Spinal cord (tissue), 10 donors: ENCODE results near the gene PRRT1. TPM values are rescaled to one million over a fixed set of nuclear protein-coding genes. Genes with fewer than 3 reads are reported as not detected.

Experiments used
- DNase-seq, 6 donors: peaks; one replicate each; pipeline versions ENCODE4 v3.0.0 to v3.0.0-alpha.2; 2013 to 2015; ENCODE audit warnings: low spot score in 6 of 6, low read depth in 4 of 6
- H3K27ac ChIP-seq: one replicate; pipeline ENCODE4 v1.5.1; 2013; ENCODE audit warnings: low read depth, low read length, control low read depth
- H3K27me3 ChIP-seq: one replicate; pipeline ENCODE4 v1.6.1; 2013; ENCODE audit warnings: low read length; ENCODE audit not compliant: control insufficient read depth, insufficient read depth
- H3K36me3 ChIP-seq: one replicate; pipeline ENCODE4 v1.6.1; 2013; ENCODE audit warnings: low read length; ENCODE audit not compliant: control insufficient read depth, insufficient read depth
- H3K4me1 ChIP-seq: one replicate; pipeline ENCODE4 v1.6.1; 2013; ENCODE audit warnings: low read length; ENCODE audit not compliant: control insufficient read depth, insufficient read depth
- H3K4me3 ChIP-seq: one replicate; pipeline ENCODE4 v1.5.1; 2013; ENCODE audit warnings: low read depth, low read length, control low read depth
- H3K9me3 ChIP-seq: one replicate; pipeline ENCODE4 v1.6.1; 2013; ENCODE audit warnings: low read length; ENCODE audit not compliant: control insufficient read depth, insufficient read depth
- WGBS: methylation state at CpG from one replicate; pipeline ENCODE4 v1.1.5; 2013; ENCODE audit warnings: missing lambda C conversion rate; ENCODE audit not compliant: insufficient coverage; 5-methylcytosine and 5-hydroxymethylcytosine counted together
- polyA plus RNA-seq, 2 donors: library from polyadenylated mRNA; unstranded; fragments of 120-200 nt; gene quantifications; one replicate each; pipeline ENCODE4 v1.2.1, GENCODE V29; 2013; ENCODE audit not compliant: insufficient read length in 2 of 2
- total RNA-seq, 2 donors: library from RNA; depleted of rRNA in 1 of 2; stranded (reverse); fragments of 120-200 nt in 1 of 2; fragments of >200 nt in 1 of 2; gene quantifications; one replicate each; pipeline versions ENCODE4 v1.2.3 to v1.2.4, GENCODE V29; 2013 to 2014
- donor health status: healthy.

Gene PRRT1
- total and polyA plus RNA-seq, 4 donors, result 0.83 to 17.7 (median 8.2) TPM

DNA sequence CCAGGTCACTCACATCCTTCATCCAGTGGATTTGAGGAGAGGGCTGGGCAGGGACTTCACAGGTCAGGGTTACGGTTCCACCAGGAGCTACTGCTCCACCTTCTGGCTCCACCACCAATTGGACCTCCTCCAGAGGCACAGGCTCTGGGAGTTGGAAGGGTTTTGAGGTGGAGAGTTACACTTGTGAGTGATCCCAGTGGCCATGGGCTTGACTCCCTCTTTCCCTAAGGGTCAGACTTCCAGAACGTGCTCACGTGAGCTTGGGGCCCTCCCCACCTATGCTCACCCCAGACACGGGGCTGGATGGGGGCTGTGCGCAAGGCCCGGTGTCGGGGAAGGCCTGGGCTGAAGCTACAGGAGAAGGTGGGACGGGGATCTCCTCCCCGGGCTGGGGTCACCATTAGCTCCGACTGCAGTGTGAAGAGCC, 30.8 kb upstream of the PRRT1 start:
- 87% methylated on average over 7 of the region's 10 CpGs for WGBS
- Histone ChIP-seq H3K4me1 (peaks cover 21% of the 10 kb centered on the region), H3K36me3 (peaks cover 57% of the 10 kb centered on the region), H3K9me3 (no peaks in the 10 kb centered on the region), H3K27me3 (no peaks in the 10 kb centered on the region), H3K4me3 (no peak overlapping the region), H3K27ac (no peak overlapping the region)
- no peak for DNase-seq

DNA sequence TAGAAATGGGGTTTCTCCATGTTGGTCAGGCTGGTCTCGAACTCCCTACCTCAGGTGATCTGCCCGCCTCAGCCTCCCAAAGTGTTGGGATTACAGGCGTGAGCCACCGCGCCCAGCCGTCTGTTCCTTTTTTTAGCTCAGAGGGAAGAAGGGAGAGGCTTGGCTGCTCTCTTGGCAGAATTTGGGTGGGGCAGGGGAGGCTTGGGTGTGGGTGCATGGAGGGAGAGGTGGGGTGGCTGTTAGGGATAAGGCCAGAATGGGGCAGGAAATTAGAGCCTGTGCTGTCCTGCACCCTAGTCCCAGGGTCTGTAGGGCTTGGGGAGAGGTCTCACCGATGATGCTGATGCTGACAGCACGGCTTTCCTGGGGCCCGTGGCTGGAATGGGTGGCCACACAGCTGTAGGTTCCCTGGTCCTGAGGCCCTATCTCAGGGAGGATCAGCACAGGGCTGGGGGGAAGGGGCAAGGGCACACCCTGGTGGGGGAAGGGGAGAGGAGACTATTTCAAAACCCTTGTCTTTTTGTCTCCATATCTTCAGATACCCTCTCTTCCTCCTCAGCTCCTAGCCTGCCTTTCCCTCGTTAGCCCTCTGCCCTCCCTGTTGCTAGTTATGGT, 30.3 kb upstream of the PRRT1 start:
- Histone ChIP-seq H3K27ac (no peak overlapping the region), H3K27me3 (no peaks in the 10 kb centered on the region), H3K9me3 (no peaks in the 10 kb centered on the region), H3K4me3 (no peak overlapping the region), H3K4me1 (peaks cover 26% of the 10 kb centered on the region), H3K36me3 (peaks cover 52% of the 10 kb centered on the region)
- DNase-seq, result no peak
- WGBS, result 91% methylated on average over 8 of the region's 10 CpGs

DNA sequence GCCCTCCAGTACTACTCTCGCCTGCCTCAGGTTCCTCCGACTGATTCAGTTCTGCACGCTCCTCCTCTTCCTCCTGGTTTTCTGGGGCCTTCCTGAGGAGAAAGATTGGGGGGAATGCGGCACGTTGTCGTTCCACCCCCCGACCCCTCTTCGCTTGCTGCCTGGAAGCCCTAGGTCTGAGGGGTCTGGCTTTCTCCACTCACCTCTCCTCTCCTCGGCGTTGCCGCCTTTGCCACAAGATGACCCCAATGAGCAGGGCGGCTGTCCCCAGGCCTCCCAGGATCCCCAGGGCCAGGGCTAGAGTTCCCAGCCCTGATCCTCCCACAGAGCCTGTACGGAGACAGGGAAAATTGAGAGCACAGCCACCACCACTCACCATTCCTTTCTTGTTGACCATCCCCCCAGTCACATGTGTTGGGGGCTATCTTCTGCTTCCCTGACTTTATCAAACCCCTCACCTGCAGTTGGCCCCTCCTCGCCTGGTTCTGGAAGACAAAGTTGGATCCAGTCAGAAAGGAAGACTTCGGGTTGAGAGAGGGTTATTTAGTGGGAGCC, 29.5 kb upstream of the PRRT1 start:
- Histone ChIP-seq H3K9me3 (no peaks in the 10 kb centered on the region), H3K36me3 (peaks cover 45% of the 10 kb centered on the region), H3K4me3 (no peak overlapping the region), H3K27ac (no peak overlapping the region), H3K27me3 (no peaks in the 10 kb centered on the region), H3K4me1 (peaks cover 24% of the 10 kb centered on the region)
- WGBS, result 87% methylated on average over 13 of the region's 15 CpGs
- DNase-seq, result no peak

DNA sequence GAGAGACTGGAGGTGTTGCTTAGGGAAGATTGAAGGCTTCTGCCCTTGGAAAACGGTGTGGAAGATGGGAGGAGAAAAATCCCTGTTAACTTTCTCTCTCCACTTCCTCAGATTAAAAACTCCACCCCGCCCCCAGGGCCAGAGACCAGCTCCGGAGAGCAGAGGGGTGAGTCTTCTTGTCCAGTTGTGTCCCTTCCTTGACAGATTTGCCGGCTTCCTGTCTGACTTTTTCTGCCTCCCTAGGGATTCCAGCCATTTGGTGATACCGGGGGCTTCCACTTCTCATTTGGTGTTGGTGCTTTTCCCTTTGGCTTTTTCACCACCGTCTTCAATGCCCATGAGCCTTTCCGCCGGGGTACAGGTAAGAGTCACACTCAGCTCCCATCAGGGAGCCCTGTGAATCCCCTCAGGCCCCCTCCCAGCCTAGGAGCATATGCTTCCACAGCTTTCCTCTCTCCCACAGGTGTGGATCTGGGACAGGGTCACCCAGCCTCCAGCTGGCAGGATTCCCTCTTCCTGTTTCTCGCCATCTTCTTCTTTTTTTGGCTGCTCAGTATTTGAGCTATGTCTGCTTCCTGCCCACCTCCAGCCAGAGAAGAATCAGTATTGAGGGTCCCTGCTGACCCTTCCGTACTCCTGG, 28.1 kb upstream of the PRRT1 start:
- Histone ChIP-seq H3K36me3 (peaks cover 41% of the 10 kb centered on the region), H3K4me1 (peaks cover 27% of the 10 kb centered on the region), H3K4me3 (no peak overlapping the region), H3K27me3 (no peaks in the 10 kb centered on the region), H3K9me3 (no peaks in the 10 kb centered on the region), H3K27ac (no peak overlapping the region)
- no peak for DNase-seq
- 94% methylated on average over 7 of the region's 10 CpGs for WGBS

DNA sequence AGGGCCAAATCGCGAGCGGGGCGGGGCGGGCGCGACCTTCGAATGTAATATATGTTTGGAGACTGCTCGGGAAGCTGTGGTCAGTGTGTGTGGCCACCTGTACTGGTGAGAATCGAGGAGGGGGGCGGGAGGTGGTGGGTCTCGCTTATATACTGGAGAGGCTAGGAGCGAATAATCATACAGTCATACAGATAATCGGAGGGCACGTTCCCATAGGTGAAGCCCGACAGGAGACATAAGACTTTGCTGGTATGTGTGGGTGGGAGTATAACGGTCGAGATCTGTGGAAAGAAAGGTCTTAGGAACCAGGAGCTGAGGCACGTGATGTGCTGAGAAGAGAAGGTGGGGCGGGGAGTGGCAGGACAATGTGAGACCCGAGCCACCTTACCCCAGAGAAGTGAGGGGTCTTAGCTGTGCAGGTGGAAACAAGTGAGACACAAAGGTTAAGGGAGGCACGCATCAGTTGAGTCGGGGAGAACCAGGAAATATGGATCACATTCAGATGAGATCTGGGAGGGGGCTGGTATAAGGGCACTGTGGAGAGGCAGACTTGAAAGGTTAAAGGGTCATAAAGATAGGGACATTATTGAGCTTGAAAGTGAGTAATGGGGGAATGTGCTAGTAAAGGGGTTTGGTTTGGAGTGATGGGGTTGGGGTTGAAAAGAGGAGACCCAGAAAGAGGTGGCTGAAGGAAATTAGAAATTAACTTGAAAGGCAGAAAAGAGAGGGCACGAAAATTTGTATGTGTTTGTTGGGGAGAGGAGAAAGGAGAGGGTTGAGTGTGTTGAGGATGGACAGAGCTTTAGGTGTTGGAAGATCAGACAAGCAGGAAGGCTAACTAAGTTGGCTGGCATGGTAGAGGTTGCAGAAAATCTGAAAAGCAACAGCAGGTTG, 27.1 kb upstream of the PRRT1 start:
- WGBS, result 5% methylated on average over 15 of the region's 24 CpGs
- Histone ChIP-seq H3K4me3 (peak overlapping the region; percentile 98), H3K4me1 (peaks cover 27% of the 10 kb centered on the region), H3K36me3 (peaks cover 35% of the 10 kb centered on the region), H3K27me3 (no peaks in the 10 kb centered on the region), H3K9me3 (no peaks in the 10 kb centered on the region), H3K27ac (peak overlapping the region; percentile 100)
- DNase-seq, result no peak

DNA sequence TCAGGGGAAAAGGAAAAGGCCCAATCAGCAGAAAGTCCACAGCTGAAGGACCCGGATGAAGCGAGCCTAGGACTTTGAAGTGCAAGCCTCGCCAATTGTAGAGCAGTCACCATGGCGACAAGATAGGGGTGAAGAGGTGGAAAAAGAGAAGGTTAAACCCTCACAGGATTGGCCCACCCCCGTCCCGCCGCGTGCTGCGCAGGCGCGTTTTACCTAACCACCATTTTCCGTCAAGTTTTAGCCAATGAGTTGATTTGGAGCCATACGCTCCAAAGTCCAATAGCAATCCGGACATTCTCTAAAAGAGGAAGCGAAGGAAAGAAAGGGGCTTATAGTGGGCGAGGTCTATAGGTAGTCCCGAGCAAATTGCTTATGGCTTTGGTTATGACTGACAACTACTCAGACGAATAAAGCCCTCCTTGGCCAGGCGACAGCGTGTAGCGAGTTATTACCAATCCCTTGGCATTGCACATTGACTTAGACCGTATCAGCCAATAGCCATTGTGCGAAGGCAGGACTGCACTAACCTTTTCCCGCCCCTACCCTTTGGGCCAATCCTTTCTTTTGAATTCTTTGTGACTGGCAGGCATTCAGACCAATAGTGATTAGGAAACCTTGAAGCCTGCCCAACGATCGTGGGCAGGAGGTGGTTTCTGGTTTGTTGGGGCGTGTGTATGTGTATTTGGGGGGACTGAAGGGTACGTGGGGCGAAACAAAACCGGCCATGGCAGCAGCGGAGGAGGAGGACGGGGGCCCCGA, 26.2 kb upstream of the PRRT1 start, which contains the start of gene RNF5:
TSS of gene RNF5 (plus strand) at position 618 of the 759 bp plus-strand sequence. CDS start at position 725, 107 bp downstream.
- Histone ChIP-seq H3K27me3 (no peaks in the 10 kb centered on the region), H3K36me3 (peaks cover 27% of the 10 kb centered on the region), H3K27ac (peak within 1 kb of the TSS; percentile 100), H3K4me3 (peak within 1 kb of the TSS; percentile 98), H3K9me3 (no peaks in the 10 kb centered on the region), H3K4me1 (peaks cover 27% of the 10 kb centered on the region)
- WGBS, result 1% methylated on average over 20 of the region's 33 CpGs
- peak; percentile 99 to 100 (median 100) for DNase-seq

DNA sequence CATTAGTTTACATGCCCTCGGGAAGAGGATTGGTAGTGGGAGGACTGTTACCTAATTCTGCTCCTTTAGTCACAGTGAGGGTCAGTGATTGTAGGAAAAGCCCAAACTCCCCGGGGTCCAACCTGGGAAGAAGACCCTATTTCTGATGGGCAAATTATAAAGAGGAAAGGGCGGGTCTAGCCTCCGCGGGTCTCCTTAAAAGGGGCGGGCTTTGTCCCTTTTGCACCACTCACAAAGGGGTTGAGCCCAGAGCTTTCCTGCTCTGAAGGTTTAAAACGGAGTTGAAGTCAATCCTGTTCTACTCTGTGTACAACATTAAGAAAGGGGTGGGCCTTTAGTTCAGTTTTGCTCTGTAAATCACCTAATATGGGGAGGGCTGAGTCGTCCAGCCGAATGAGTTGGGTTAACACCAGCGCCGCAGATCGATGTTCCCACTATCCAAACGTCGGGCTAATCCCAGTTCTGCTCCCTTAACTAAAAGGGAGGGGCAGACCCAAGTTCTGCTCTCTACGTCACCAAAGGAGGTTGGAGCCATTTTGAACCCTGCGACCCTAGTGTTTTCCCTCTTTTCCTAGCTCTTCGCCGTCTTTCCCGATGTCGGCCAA, 25.5 kb upstream of the PRRT1 start:
- Histone ChIP-seq H3K4me1 (peaks cover 27% of the 10 kb centered on the region), H3K9me3 (no peaks in the 10 kb centered on the region), H3K36me3 (peaks cover 20% of the 10 kb centered on the region), H3K27me3 (no peaks in the 10 kb centered on the region), H3K27ac (peak overlapping the region; percentile 100), H3K4me3 (peak overlapping the region; percentile 98)
- 1% methylated on average over 20 of the region's 20 CpGs for WGBS
- no peak for DNase-seq

DNA sequence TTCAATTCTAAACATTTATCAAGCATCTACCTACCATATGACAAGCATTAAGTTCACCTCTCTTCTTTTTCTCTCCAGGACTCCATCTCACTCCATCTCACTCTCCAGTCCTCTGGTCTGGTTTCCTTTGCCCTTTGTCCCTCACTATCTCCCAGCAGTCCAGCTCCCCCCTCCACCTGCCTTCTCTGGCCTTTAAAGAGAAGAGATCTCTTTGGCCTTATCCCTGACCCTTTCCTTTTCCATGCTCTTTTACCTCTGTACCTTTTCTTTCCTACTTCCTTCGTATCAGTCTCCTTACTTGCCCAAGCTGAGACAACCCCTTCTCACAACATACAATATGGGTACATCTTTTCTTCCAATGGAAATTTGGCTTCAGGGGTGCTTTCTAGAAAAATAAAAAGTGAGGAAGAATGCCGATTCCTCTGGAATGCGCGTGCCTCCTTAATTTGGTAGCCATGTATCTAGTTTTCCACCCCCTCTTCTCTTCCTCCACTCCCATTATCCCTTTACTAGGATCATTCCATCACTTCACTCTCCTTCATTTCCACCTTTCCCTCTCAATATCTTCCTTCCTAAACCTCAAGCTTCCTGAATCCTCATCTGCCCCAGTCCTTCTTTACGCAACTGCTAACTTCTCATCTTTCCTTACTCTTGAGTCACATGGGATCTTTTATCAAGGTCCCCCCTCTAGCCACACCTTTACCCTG, 24.9 kb upstream of the PRRT1 start:
- WGBS, result 0% methylated on average over 1 of the region's 5 CpGs
- peaks cover 13% of the 10 kb centered on the region for H3K36me3 ChIP-seq
- peaks cover 23% of the 10 kb centered on the region for H3K4me1 ChIP-seq

More for the DNA sequence above, 24.9 kb upstream of the PRRT1 start:
- Histone ChIP-seq H3K4me3 (peak overlapping the region; percentile 98), H3K27me3 (no peaks in the 10 kb centered on the region), H3K9me3 (no peaks in the 10 kb centered on the region), H3K27ac (peak overlapping the region; percentile 100)
- DNase-seq, result no peak
